ENCODE measurements around the gene LRRC41. TPM values are rescaled to one million over a fixed set of nuclear protein-coding genes. Genes with fewer than 3 reads are reported as not detected.

Gene LRRC41
- total and polyA plus RNA-seq, 2 donors (not counting 1 experiment from before 2014, with no cell fraction given): 20.1 to 39.0 TPM

DNA sequence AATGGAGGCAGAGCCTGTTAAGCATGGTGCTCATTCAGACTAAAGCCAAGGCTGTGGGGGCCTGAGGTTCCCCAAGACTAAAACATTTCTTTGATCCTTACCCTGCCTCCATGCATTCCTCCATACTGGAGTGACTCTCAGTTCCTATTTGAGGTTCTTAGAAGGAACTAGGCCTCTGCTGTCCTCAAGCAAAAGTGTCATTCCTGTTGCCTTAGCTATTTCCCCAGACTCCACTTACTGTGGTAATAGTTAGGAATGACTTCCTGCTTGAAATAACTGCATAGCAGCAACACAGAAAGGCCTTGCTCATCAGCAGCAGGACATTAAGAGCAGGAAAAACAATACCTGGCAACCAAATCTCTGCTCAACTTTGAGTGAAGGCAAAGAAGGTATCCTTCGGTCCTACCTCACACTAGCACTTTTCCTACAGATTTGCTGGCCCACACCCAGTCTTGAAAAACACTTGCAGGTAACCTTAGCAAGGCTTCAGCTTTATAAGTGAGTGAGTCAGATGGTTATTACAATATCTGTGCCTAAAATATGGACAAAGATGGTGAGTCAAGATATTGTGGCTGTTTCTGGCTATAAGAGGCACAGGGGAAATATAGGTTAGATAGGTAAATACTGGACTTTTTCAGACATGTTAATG lies 14.8 kb downstream of the LRRC41 start:
- TF ChIP-seq, protein P1, sequence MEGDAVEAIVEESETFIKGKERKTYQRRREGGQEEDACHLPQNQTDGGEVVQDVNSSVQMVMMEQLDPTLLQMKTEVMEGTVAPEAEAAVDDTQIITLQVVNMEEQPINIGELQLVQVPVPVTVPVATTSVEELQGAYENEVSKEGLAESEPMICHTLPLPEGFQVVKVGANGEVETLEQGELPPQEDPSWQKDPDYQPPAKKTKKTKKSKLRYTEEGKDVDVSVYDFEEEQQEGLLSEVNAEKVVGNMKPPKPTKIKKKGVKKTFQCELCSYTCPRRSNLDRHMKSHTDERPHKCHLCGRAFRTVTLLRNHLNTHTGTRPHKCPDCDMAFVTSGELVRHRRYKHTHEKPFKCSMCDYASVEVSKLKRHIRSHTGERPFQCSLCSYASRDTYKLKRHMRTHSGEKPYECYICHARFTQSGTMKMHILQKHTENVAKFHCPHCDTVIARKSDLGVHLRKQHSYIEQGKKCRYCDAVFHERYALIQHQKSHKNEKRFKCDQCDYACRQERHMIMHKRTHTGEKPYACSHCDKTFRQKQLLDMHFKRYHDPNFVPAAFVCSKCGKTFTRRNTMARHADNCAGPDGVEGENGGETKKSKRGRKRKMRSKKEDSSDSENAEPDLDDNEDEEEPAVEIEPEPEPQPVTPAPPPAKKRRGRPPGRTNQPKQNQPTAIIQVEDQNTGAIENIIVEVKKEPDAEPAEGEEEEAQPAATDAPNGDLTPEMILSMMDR (IDR thresholded peaks at IDR 0.05): no peak
- TF ChIP-seq EZH2 (IDR thresholded peaks at IDR 0.05; ENCODE audit: borderline replicate concordance, insufficient read depth, low read depth, low read length, poor library complexity, severe bottlenecking): no peak
- no peaks in the 10 kb centered on the region for H3K9me3 ChIP-seq (ENCODE audit: control extremely low read depth in 1 of 3, control insufficient read depth in 2 of 3, insufficient read depth in 1 of 3, low read length in 2 of 3)
- H2AFZ ChIP-seq (ENCODE audit: insufficient read depth, low read depth, low read length, poor library complexity, severe bottlenecking): no peak overlapping the region
- DNase-seq (no peak), ATAC-seq (ENCODE audit: low read depth) (no peak)
- no CpG with 5 or more reads among the region's 1 CpG for WGBS (ENCODE audit: insufficient coverage)
- intact Hi-C loops (cut with micrococcal nuclease): no loop called here
- no peaks in the 10 kb centered on the region for H3K79me2 ChIP-seq (ENCODE audit: control insufficient read depth, insufficient read depth, low read length)
- H3K36me3 ChIP-seq (replicated peaks in 1 of 2; ENCODE audit: control extremely low read depth in 1 of 2, control insufficient read depth in 1 of 2, extremely low read depth in 1 of 2, insufficient read depth in 2 of 2, low read length in 1 of 2): peaks cover 0 to 28% of the 10 kb centered on the region in 2 experiments
- H3K4me1 ChIP-seq (ENCODE audit: control insufficient read depth in 2 of 2, insufficient read depth in 2 of 2, low read length in 2 of 2): no peaks in the 10 kb centered on the region
- H3K4me2 ChIP-seq (replicated peaks; ENCODE audit: low read depth, low read length, poor library complexity, severe bottlenecking): no peak overlapping the region
- Mint-ChIP-seq H3K27me3 (no peaks in the 10 kb centered on the region), H3K4me3 (no peak overlapping the region), H3K27ac (no peak overlapping the region), H3K4me1 (no peaks in the 10 kb centered on the region), H3K9me3 (ENCODE audit: insufficient read depth) (no peaks in the 10 kb centered on the region)
- no peak overlapping the region for H3K27ac ChIP-seq (ENCODE audit: low read length in 2 of 2)
- no peaks in the 10 kb centered on the region for H4K20me1 ChIP-seq (ENCODE audit: control insufficient read depth, insufficient read depth, low read length, poor library complexity, severe bottlenecking)
- no peak overlapping the region for H3K4me3 ChIP-seq (ENCODE audit: control extremely low read depth in 1 of 5, extremely low read depth in 1 of 5, insufficient read depth in 1 of 5, low read depth in 2 of 5, low read length in 4 of 5)
- ChIA-PET POLR2A (no interaction called here), CTCF (no interaction called here)
- no peaks in the 10 kb centered on the region for H3K27me3 ChIP-seq (replicated peaks in 1 of 4; ENCODE audit: control extremely low read depth in 1 of 4, control insufficient read depth in 3 of 4, insufficient read depth in 4 of 4, low read length in 3 of 4)
- H3K9ac ChIP-seq (ENCODE audit: low read length): no peak overlapping the region

DNA sequence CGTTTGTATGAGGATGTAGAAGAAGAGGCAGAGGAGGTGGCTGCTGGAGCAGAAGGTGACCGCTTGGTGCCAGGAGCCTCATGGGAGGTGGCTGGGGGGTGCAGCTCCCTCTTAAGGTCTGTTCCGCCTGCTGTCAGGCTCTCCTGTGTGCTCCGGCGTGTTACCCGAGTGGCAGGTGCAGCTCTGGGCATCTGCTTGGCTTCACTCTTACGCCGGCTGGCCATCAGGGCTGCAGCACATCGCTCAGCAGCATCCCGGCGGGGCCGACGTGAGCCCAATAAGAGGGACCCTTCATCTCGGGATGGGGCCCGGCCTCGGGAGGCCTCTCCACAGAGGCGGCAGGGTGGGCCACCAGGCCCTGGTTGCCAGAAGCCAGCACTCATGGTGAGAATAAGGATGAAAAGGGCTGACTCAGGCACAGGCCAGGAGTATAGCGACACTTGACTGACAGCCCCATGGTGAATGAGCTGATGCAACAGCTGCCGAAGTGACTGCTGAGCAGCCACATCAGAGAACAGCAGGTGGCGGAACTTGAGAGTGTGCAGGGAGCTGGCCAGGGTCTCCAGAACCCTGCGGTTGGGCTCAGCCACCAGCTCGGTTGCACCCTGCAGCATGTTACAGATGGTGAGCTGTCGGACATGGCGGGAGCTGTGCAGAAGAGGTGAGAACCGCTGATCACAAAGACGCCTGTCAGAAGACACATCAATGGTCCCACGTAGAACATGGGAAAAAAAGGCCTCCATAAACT lies 17.5 kb downstream of the LRRC41 start:
- intact Hi-C loops (cut with micrococcal nuclease): no loop called here
- no peak overlapping the region for H3K4me3 Mint-ChIP-seq

More for the DNA sequence above, 17.5 kb downstream of the LRRC41 start:
- no peak overlapping the region for H3K9ac ChIP-seq (ENCODE audit: low read length)
- H3K36me3 ChIP-seq (replicated peaks in 1 of 2; ENCODE audit: control extremely low read depth in 1 of 2, control insufficient read depth in 1 of 2, extremely low read depth in 1 of 2, insufficient read depth in 2 of 2, low read length in 1 of 2): peaks cover under 1 to 30% of the 10 kb centered on the region in 2 experiments
- Mint-ChIP-seq H3K4me1 (no peaks in the 10 kb centered on the region), H3K27ac (no peak overlapping the region), H3K27me3 (no peaks in the 10 kb centered on the region), H3K9me3 (ENCODE audit: insufficient read depth) (no peaks in the 10 kb centered on the region)
- ChIA-PET CTCF (interaction anchor here (0.7 to 1.8 kb wide), 3 partner anchors 9 to 62 kb away, joined by 3 to 4 read pairs (median 3); no protein-coding TSS in a partner anchor), POLR2A (no interaction called here)
- no peaks in the 10 kb centered on the region for H3K9me3 ChIP-seq (ENCODE audit: control extremely low read depth in 1 of 3, control insufficient read depth in 2 of 3, insufficient read depth in 1 of 3, low read length in 2 of 3)
- ATAC-seq (ENCODE audit: low read depth) (no peak), DNase-seq (no peak)
- H3K27me3 ChIP-seq (replicated peaks in 1 of 4; ENCODE audit: control extremely low read depth in 1 of 4, control insufficient read depth in 3 of 4, insufficient read depth in 4 of 4, low read length in 3 of 4): no peaks in the 10 kb centered on the region
- H3K4me2 ChIP-seq (replicated peaks; ENCODE audit: low read depth, low read length, poor library complexity, severe bottlenecking): no peak overlapping the region
- 96% methylated on average over 27 of the region's 27 CpGs for WGBS (ENCODE audit: insufficient coverage)
- no peaks in the 10 kb centered on the region for H3K79me2 ChIP-seq (ENCODE audit: control insufficient read depth, insufficient read depth, low read length)
- no peaks in the 10 kb centered on the region for H4K20me1 ChIP-seq (ENCODE audit: control insufficient read depth, insufficient read depth, low read length, poor library complexity, severe bottlenecking)
- no peak overlapping the region for H2AFZ ChIP-seq (ENCODE audit: insufficient read depth, low read depth, low read length, poor library complexity, severe bottlenecking)
- TF ChIP-seq, protein P1 (IDR thresholded peaks at IDR 0.05): no peak
- no peaks in the 10 kb centered on the region for H3K4me1 ChIP-seq (ENCODE audit: control insufficient read depth in 2 of 2, insufficient read depth in 2 of 2, low read length in 2 of 2)
- no peak overlapping the region for H3K27ac ChIP-seq (ENCODE audit: low read length in 2 of 2)
- no peak overlapping the region for H3K4me3 ChIP-seq (ENCODE audit: control extremely low read depth in 1 of 5, extremely low read depth in 1 of 5, insufficient read depth in 1 of 5, low read depth in 2 of 5, low read length in 4 of 5)

All from B cell (primary cell).